ENCODE results near the gene SHTN1.

DNA sequence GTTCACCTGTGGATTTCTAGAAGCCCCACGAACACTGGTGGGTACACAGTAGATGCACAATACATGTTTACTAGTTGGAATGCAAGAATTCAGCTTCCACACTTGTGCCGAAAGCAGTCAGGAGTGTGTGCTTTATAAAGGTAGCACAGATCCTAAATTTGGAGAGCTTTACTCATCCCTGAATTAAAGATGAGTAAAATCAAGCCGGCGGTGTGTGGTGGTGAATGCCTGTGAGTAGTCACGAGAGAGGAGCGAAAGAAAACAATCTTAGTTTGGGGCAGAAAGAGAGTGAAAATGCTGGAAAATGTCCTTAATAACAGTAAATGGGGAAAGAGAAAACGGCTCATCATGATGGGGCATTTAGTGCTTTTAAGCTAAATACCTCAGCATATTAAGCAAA, 169.3 kb downstream of the SHTN1 start:
- no peak for TF ChIP-seq EZH2 (IDR thresholded peaks at IDR 0.05; ENCODE audit: borderline replicate concordance, low read length)
- TF ChIP-seq, protein P1, sequence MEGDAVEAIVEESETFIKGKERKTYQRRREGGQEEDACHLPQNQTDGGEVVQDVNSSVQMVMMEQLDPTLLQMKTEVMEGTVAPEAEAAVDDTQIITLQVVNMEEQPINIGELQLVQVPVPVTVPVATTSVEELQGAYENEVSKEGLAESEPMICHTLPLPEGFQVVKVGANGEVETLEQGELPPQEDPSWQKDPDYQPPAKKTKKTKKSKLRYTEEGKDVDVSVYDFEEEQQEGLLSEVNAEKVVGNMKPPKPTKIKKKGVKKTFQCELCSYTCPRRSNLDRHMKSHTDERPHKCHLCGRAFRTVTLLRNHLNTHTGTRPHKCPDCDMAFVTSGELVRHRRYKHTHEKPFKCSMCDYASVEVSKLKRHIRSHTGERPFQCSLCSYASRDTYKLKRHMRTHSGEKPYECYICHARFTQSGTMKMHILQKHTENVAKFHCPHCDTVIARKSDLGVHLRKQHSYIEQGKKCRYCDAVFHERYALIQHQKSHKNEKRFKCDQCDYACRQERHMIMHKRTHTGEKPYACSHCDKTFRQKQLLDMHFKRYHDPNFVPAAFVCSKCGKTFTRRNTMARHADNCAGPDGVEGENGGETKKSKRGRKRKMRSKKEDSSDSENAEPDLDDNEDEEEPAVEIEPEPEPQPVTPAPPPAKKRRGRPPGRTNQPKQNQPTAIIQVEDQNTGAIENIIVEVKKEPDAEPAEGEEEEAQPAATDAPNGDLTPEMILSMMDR (conservative IDR thresholded peaks at IDR 0.05 in 1 of 2, IDR thresholded peaks at IDR 0.05 in 1 of 2; ENCODE audit: extremely low read depth in 1 of 2, insufficient read depth in 1 of 2, low read depth in 1 of 2, low read length in 2 of 2), result no peak

Measured in mammary epithelial cell (primary cell).